ENCODE measurements around the gene ALG9.

Gene ALG9

GRCh38 chr11:111840143-111840542 is 31.2 kb downstream of the ALG9 start:
- POLR2A ChIA-PET (ENCODE audit: low non-redundant PET), result no interaction called here
- DNase-seq (ENCODE audit: low spot score), result no peak
- TF ChIP-seq CTCF (conservative IDR thresholded peaks at IDR 0.05; ENCODE audit: low read depth), result no peak
- CTCF ChIA-PET, result interaction anchor here (0.6 to 1.2 kb wide), 4 partner anchors 101 to 268 kb away, joined by 3 to 5 read pairs (median 4); no protein-coding TSS in a partner anchor
- no peak overlapping the region for H3K27ac ChIP-seq

DNA sequence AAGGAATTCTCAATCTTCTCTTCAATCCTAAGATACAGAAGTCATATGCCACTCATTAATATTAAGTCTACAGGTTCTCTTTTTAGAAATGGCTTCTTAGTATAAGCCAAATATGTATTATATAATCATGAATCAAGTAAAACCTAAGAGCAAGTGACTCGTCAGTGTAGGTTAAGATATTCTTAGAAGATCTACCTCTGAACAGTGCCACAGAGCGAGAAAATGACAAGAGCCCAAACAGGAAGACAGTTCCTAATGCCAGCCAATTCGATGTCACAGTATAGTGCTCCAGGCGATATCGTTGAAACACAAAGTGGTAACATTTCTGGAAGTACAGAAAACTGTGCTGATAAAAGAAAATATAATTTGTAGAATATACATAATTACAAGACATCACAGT is 33.3 kb downstream of the ALG9 start:
- ChIA-PET POLR2A (ENCODE audit: low non-redundant PET) (no interaction called here), CTCF (interaction anchor here (0.6 kb wide), 1 partner anchor 391 kb away, joined by 3 read pairs; no protein-coding TSS in a partner anchor)
- DNase-seq (ENCODE audit: low spot score), result no peak
- H3K27ac ChIP-seq, result no peak overlapping the region
- TF ChIP-seq CTCF (conservative IDR thresholded peaks at IDR 0.05; ENCODE audit: low read depth), result no peak

DNA sequence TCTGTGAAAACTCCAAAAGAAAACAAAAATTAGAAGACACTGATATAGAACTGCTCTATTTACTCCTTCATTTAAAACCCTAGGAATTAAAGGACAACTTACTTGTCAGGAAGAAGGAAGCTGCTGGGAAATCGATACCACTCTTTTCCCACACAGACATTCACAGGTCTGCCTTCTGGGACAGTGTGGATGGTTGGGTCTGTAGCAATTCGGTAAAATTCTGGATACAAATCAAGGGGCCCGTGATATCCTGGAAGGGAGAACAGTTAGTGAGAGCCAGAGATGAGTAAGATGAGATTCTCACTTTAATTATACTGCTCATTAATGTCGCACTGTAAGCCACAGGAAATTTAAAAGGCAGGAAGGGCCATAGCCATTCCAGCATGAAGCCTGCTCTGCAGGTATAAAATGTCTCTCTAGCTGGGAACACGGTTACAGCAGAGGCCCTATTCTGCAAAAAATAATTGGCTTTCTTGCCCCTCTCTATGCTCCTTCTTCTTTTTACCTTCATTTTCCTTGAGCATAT is 34.0 kb downstream of the ALG9 start:
- no peak for DNase-seq (ENCODE audit: low spot score)
- CTCF ChIA-PET, result no interaction called here
- TF ChIP-seq CTCF (conservative IDR thresholded peaks at IDR 0.05; ENCODE audit: low read depth), result no peak
- POLR2A ChIA-PET (ENCODE audit: low non-redundant PET), result no interaction called here
- H3K27ac ChIP-seq, result no peak overlapping the region

GRCh38 chr11:111836721-111837120 is 34.7 kb downstream of the ALG9 start:
- no peak overlapping the region for H3K27ac ChIP-seq
- TF ChIP-seq CTCF (conservative IDR thresholded peaks at IDR 0.05; ENCODE audit: low read depth), result no peak
- no peak for DNase-seq (ENCODE audit: low spot score)
- CTCF ChIA-PET, result no interaction called here
- POLR2A ChIA-PET (ENCODE audit: low non-redundant PET), result no interaction called here

DNA sequence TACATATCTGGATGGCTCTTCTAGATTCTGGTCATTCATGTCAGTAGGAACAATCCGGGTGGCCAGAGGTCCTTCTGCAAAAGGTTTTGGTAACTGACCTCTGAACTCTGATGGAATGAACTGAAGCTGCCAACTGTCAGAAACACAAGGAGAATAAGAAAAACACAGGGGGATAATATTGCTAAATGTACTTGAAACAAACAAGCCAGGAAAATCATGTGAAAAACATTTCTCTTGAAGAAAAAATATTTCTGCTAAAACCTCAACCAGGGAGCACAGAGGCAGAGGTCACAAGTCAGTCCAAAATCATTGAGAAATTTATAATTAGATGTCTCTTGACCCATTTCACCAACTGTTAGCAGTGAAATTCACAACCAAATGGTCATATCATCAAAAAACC is 35.2 kb downstream of the ALG9 start:
- TF ChIP-seq CTCF (conservative IDR thresholded peaks at IDR 0.05; ENCODE audit: low read depth), result no peak
- no peak for DNase-seq (ENCODE audit: low spot score)
- no peak overlapping the region for H3K27ac ChIP-seq
- ChIA-PET CTCF (no interaction called here), POLR2A (ENCODE audit: low non-redundant PET) (no interaction called here)

- no peak overlapping the region for H3K27ac ChIP-seq
- POLR2A ChIA-PET (ENCODE audit: low non-redundant PET), result no interaction called here
- no peak for DNase-seq (ENCODE audit: low spot score)
- CTCF ChIA-PET, result interaction anchor here (1.5 kb wide), 1 partner anchor 231 kb away, joined by 5 read pairs; no protein-coding TSS in a partner anchor
- no peak for TF ChIP-seq CTCF (conservative IDR thresholded peaks at IDR 0.05; ENCODE audit: low read depth)
These were observed 35.7 kb downstream of the ALG9 start for GRCh38 chr11:111835665-111836064.
